B cell (primary cell): ENCODE measurements around the gene EVI2A. TPM values are rescaled to one million over a fixed set of nuclear protein-coding genes. Genes with fewer than 3 reads are reported as not detected.

Source experiments
- ATAC-seq: fragments of 200-7000 bp; cut with Tn5 transposase; one replicate; pipeline ENCODE4 v1.10.0; 2021; ENCODE audit warnings: low read depth, mild to moderate bottlenecking, moderate number of reproducible peaks, moderate library complexity
- CTCF ChIA-PET: fragments of 350-600 bp; sonication (Branson Sonifier 250); formaldehyde crosslinking; loops from one replicate; lab custom pipeline; 2021; ENCODE audit warnings: antibody characterized with exemption, inconsistent platforms; lab: Charles Lee
- POLR2A ChIA-PET: fragments of 350-600 bp; sonication (Branson Sonifier 250); formaldehyde crosslinking; loops from one replicate; lab custom pipeline; 2021; ENCODE audit warnings: antibody characterized with exemption; lab: Charles Lee
- DNase-seq: peaks from one replicate; pipeline ENCODE4 v3.0.0; 2013
- H2AFZ ChIP-seq: 2 replicates; pipeline ENCODE4 v1.6.1; 2012; ENCODE audit warnings: mild to moderate bottlenecking, low read depth, low read length; ENCODE audit not compliant: insufficient read depth, poor library complexity, severe bottlenecking
- H3K27ac ChIP-seq, 2 donors: 1 replicate in 1 of 2; 2 replicates in 1 of 2; pipeline ENCODE4 v1.5.1; 2012 to 2013; ENCODE audit warnings: low read length in 2 of 2, mild to moderate bottlenecking in 2 of 2, moderate library complexity in 1 of 2
- H3K27me3 ChIP-seq, 4 experiments: fragments of 200-600 bp in 1 of 4; sonication (generic) in 1 of 4; replicated peaks in 1 of 4; 1 replicate in 2 of 4; 2 replicates in 2 of 4; pipeline versions ENCODE4 v1.6.1 to v1.7.0; 2013 to 2016; ENCODE audit warnings: low read length in 3 of 4, mild to moderate bottlenecking in 2 of 4, mixed read lengths in 1 of 4, moderate library complexity in 1 of 4; ENCODE audit not compliant: insufficient read depth in 4 of 4, control insufficient read depth in 3 of 4; ENCODE audit errors: control extremely low read depth in 1 of 4
- H3K36me3 ChIP-seq, 2 experiments: replicated peaks in 1 of 2; 1 replicate in 1 of 2; 2 replicates in 1 of 2; pipeline versions ENCODE4 v1.6.1 to v1.7.1; 2013; ENCODE audit warnings: low read length in 1 of 2; ENCODE audit not compliant: insufficient read depth in 2 of 2, control insufficient read depth in 1 of 2; ENCODE audit errors: control extremely low read depth in 1 of 2, extremely low read depth in 1 of 2
- H3K4me1 ChIP-seq, 2 donors: fragments of 200-600 bp in 1 of 2; sonication (generic) in 1 of 2; 1 replicate in 1 of 2; 2 replicates in 1 of 2; pipeline versions ENCODE4 v1.5.1 to v1.6.1; 2013 to 2017; ENCODE audit warnings: low read length in 2 of 2; ENCODE audit not compliant: control insufficient read depth in 2 of 2, insufficient read depth in 2 of 2
- H3K4me2 ChIP-seq: replicated peaks from 2 replicates; pipeline ENCODE3; 2012; ENCODE audit warnings: mild to moderate bottlenecking, low read depth, low read length; ENCODE audit not compliant: poor library complexity, severe bottlenecking
- H3K4me3 ChIP-seq, 5 experiments: fragments of 200-600 bp in 1 of 5; sonication (generic) in 1 of 5; 1 replicate in 3 of 5; 2 replicates in 2 of 5; pipeline versions ENCODE4 v1.5.1 to v1.7.0; 2011 to 2016; ENCODE audit warnings: low read length in 4 of 5, mild to moderate bottlenecking in 4 of 5, low read depth in 2 of 5, control low read depth in 1 of 5, moderate library complexity in 1 of 5; ENCODE audit not compliant: insufficient read depth in 1 of 5; ENCODE audit errors: control extremely low read depth in 1 of 5, extremely low read depth in 1 of 5
- H3K79me2 ChIP-seq: fragments of 200-600 bp; sonication (generic); one replicate; pipeline ENCODE4 v1.6.0; 2016; ENCODE audit warnings: low read length; ENCODE audit not compliant: control insufficient read depth, insufficient read depth
- H3K9ac ChIP-seq: fragments of 200-600 bp; sonication (generic); 2 replicates; pipeline ENCODE4 v1.6.1; 2017; ENCODE audit warnings: mild to moderate bottlenecking, low read length, moderate library complexity
- H3K9me3 ChIP-seq, 3 donors: one replicate each; pipeline versions ENCODE4 v1.6.1 to v1.7.1; 2013; ENCODE audit warnings: low read length in 2 of 3; ENCODE audit not compliant: control insufficient read depth in 2 of 3, insufficient read depth in 1 of 3; ENCODE audit errors: control extremely low read depth in 1 of 3
- H4K20me1 ChIP-seq: 2 replicates; pipeline ENCODE4 v1.6.0; 2012; ENCODE audit warnings: mild to moderate bottlenecking, low read length; ENCODE audit not compliant: insufficient read depth, control insufficient read depth, poor library complexity, severe bottlenecking
- H3K27ac Mint-ChIP-seq: one replicate; pipeline ENCODE4 v1.8.0; 2021; ENCODE audit warnings: mixed read lengths
- H3K27me3 Mint-ChIP-seq: one replicate; pipeline ENCODE4 v1.8.0; 2021; ENCODE audit warnings: mixed read lengths
- H3K4me1 Mint-ChIP-seq: one replicate; pipeline ENCODE4 v1.8.0; 2021; ENCODE audit warnings: mixed read lengths
- H3K4me3 Mint-ChIP-seq: one replicate; pipeline ENCODE4 v1.8.0; 2021; ENCODE audit warnings: mixed read lengths
- H3K9me3 Mint-ChIP-seq: one replicate; pipeline ENCODE4 v1.8.0; 2022; ENCODE audit warnings: mixed read lengths; ENCODE audit not compliant: insufficient read depth
- CTCF ChIP-seq: fragments of 200-600 bp; IDR thresholded peaks from one replicate; pipeline ENCODE4 v1.8.0; 2022; ENCODE audit warnings: antibody characterized with exemption, mild to moderate bottlenecking
- EZH2 ChIP-seq: IDR thresholded peaks from 2 replicates; pipeline ENCODE4 v1.6.1; 2012; ENCODE audit warnings: borderline replicate concordance, low read depth, mild to moderate bottlenecking, moderate library complexity, low read length; ENCODE audit not compliant: insufficient read depth, poor library complexity, severe bottlenecking
- WGBS: methylation state at CpG from one replicate; pipeline ENCODE4 v1.1.5; 2013; ENCODE audit warnings: missing lambda C conversion rate; ENCODE audit not compliant: insufficient coverage; 5-methylcytosine and 5-hydroxymethylcytosine counted together
- intact Hi-C: fragments of 100-400 bp; cut with micrococcal nuclease; formaldehyde crosslinking; loops from one replicate; pipeline ENCODE4 v1.10.0; 2022
- polyA plus RNA-seq: library from polyadenylated mRNA; depleted of rRNA; stranded (reverse); fragments of >200 nt; gene quantifications from 2 replicates; pipeline ENCODE4 v1.2.3, GENCODE V29; 2012
- total RNA-seq, 2 donors: library from RNA; stranded (reverse); fragments of 120-200 nt in 1 of 2; gene quantifications; 1 replicate in 1 of 2; 2 replicates in 1 of 2; pipeline versions ENCODE4 v1.2.3 to v1.2.4, GENCODE V29; 2013 to 2022

The EVI2A gene
- total and polyA plus RNA-seq, 2 donors (not counting 1 experiment from before 2014, with no cell fraction given), result 18.2 to 49.3 TPM

GRCh38 chr17:31307640-31308039 is 13.8 kb downstream of the EVI2A start:
- H3K27me3 Mint-ChIP-seq, result no peaks in the 10 kb centered on the region
- WGBS, result no CpG with 5 or more reads among the region's 1 CpG
- ATAC-seq (no peak), DNase-seq (no peak)
- intact Hi-C loops, result loop anchor here (2.0 to 5.0 kb wide), 5 partner anchors 15 to 1377 kb away; partner anchors contain the start of genes ATAD5 and SSH2
- H3K4me2 ChIP-seq, result peak overlapping the region; percentile 79
- H3K4me1 ChIP-seq, result peaks cover 28 to 43% of the 10 kb centered on the region in 2 donors
- H3K9me3 ChIP-seq, result peaks cover 0 to 1% (median 0%) of the 10 kb centered on the region in 3 donors
- peak overlapping the region; percentile 82 for H3K27ac Mint-ChIP-seq
- ChIA-PET CTCF (no interaction called here), POLR2A (interaction anchor here (2.1 to 2.4 kb wide), 2 partner anchors 11 to 14 kb away, joined by 6 to 8 read pairs; partner anchors contain the start of gene EVI2A)
- TF ChIP-seq CTCF, result no peak
- TF ChIP-seq EZH2, result no peak
- H4K20me1 ChIP-seq, result peaks cover 37% of the 10 kb centered on the region
- peak overlapping the region; percentile 3 to 98 (median 80) for H3K4me3 ChIP-seq
- peak overlapping the region; percentile 79 for H3K9ac ChIP-seq
- peak overlapping the region in 1 of 2 donors; percentile 84 for H3K27ac ChIP-seq
- peaks cover 77% of the 10 kb centered on the region for H3K4me1 Mint-ChIP-seq
- H3K79me2 ChIP-seq, result peaks cover 96% of the 10 kb centered on the region
- peaks cover 3% of the 10 kb centered on the region for H3K9me3 Mint-ChIP-seq
- H3K27me3 ChIP-seq, result no peaks in the 10 kb centered on the region
- H3K36me3 ChIP-seq, result peaks cover 3 to 53% of the 10 kb centered on the region in 2 experiments
- H3K4me3 Mint-ChIP-seq, result peak overlapping the region; percentile 85
- H2AFZ ChIP-seq, result no peak overlapping the region

GRCh38 chr17:31299624-31300023 is 21.8 kb downstream of the EVI2A start:
- H3K4me2 ChIP-seq, result no peak overlapping the region
- H3K27me3 ChIP-seq, result no peaks in the 10 kb centered on the region
- H3K4me3 ChIP-seq, result no peak overlapping the region
- DNase-seq (no peak), ATAC-seq (no peak)
- no peak overlapping the region for H3K9ac ChIP-seq
- TF ChIP-seq EZH2, result no peak
- TF ChIP-seq CTCF, result no peak
- peaks cover 0 to 4% (median 0%) of the 10 kb centered on the region in 3 donors for H3K9me3 ChIP-seq
- peaks cover 3% of the 10 kb centered on the region for H3K9me3 Mint-ChIP-seq
- peaks cover 19% of the 10 kb centered on the region for H3K4me1 Mint-ChIP-seq
- no peaks in the 10 kb centered on the region for H3K27me3 Mint-ChIP-seq
- H3K27ac Mint-ChIP-seq, result peak overlapping the region; percentile 18
- peaks cover 10% of the 10 kb centered on the region for H4K20me1 ChIP-seq
- H3K27ac ChIP-seq, result no peak overlapping the region
- POLR2A ChIA-PET, result no interaction called here
- H3K4me1 ChIP-seq, result peaks cover 0 to 4% of the 10 kb centered on the region in 2 donors
- H3K79me2 ChIP-seq, result peaks cover 41% of the 10 kb centered on the region
- CTCF ChIA-PET, result no interaction called here
- H3K4me3 Mint-ChIP-seq, result no peak overlapping the region
- no peak overlapping the region for H2AFZ ChIP-seq
- intact Hi-C loops, result no loop called here
- H3K36me3 ChIP-seq, result peaks cover 9 to 21% of the 10 kb centered on the region in 2 experiments
